Keratinocyte (primary cell): Measurements from ENCODE around the gene UCK2.

ENCODE experiments used
- CTCF ChIP-seq, 3 experiments: IDR thresholded peaks in 1 of 3; conservative IDR thresholded peaks in 1 of 3; optimal IDR thresholded peaks in 1 of 3; 2 replicates in 2 of 3; 3 replicates in 1 of 3; pipeline versions ENCODE3 to v1.5.1; 2011; ENCODE audit warnings: low read length in 3 of 3, mild to moderate bottlenecking in 3 of 3, moderate library complexity in 2 of 3, control low read depth in 1 of 3, inconsistent platforms in 1 of 3; ENCODE audit not compliant: insufficient read depth in 2 of 3; ENCODE audit errors: extremely low read depth in 1 of 3
- EZH2 ChIP-seq: IDR thresholded peaks from one replicate; pipeline ENCODE4 v1.6.1; 2012; ENCODE audit warnings: inconsistent platforms, mild to moderate bottlenecking, low read length, moderate library complexity

GRCh38 chr1:165847486-165847885 is 20.1 kb downstream of the UCK2 start:
- no peak for TF ChIP-seq CTCF (optimal IDR thresholded peaks at IDR 0.05 in 1 of 3, IDR thresholded peaks at IDR 0.05 in 1 of 3, conservative IDR thresholded peaks at IDR 0.05 in 1 of 3; ENCODE audit: extremely low read depth in 1 of 3, insufficient read depth in 2 of 3, low read length in 3 of 3)
- no peak for TF ChIP-seq EZH2
